Adrenal gland (tissue), 12 donors: Measurements from ENCODE around the gene GSK3B. TPM values are rescaled to one million over a fixed set of nuclear protein-coding genes. Genes with fewer than 3 reads are reported as not detected.

Source experiments
- DNase-seq, 7 donors: peaks; one replicate each; pipeline ENCODE4 v3.0.0-alpha.2; 2019 to 2020
- H3K27ac ChIP-seq, 5 donors: fragments of 200-600 bp; sonication (generic) in 4 of 5; 1 replicate in 3 of 5; 2 replicates in 2 of 5; pipeline versions ENCODE4 v1.5.1 to v1.8.0; 2016 to 2020; ENCODE audit warnings: mild to moderate bottlenecking in 1 of 5
- H3K27me3 ChIP-seq: fragments of 200-600 bp; 2 replicates; pipeline ENCODE4 v1.8.0; 2021
- H3K36me3 ChIP-seq, 2 donors: fragments of 200-600 bp; replicated peaks in 1 of 2; 1 replicate in 1 of 2; 2 replicates in 1 of 2; pipeline versions ENCODE4 v1.5.1 to v1.8.0; 2018 to 2022
- H3K4me1 ChIP-seq, 2 donors: fragments of 200-600 bp; replicated peaks in 1 of 2; 1 replicate in 1 of 2; 2 replicates in 1 of 2; pipeline versions ENCODE4 v1.5.1 to v1.8.0; 2018 to 2021
- H3K4me3 ChIP-seq, 4 donors: fragments of 200-600 bp; sonication (generic) in 3 of 4; one replicate each; pipeline ENCODE4 v1.5.1; 2016 to 2018
- H3K9me3 ChIP-seq, 3 donors: fragments of 200-600 bp; sonication (generic) in 1 of 3; replicated peaks in 1 of 3; 1 replicate in 2 of 3; 2 replicates in 1 of 3; pipeline versions ENCODE4 v1.5.1 to v1.8.0; 2016 to 2021
- POLR2A ChIP-seq, 2 donors: fragments of 450-650 bp; IDR thresholded peaks; one replicate each; pipeline ENCODE4 v1.6.1; 2017; ENCODE audit warnings: antibody characterized with exemption in 2 of 2, mild to moderate bottlenecking in 2 of 2, moderate library complexity in 1 of 2
- WGBS, 4 donors: extraction: QIAGEN DNeasy Blood & Tissue Kit in 2 of 4; methylation state at CpG; one replicate each; pipeline versions ENCODE4 v1.1.5 to v1.1.7; 2013 to 2017; 5-methylcytosine and 5-hydroxymethylcytosine counted together
- intact Hi-C, 2 donors: fragments of 100-400 bp; cut with DNase I; formaldehyde crosslinking; loops; one replicate each; pipeline versions ENCODE4 v1.14.1 to v1.15.0; 2022 to 2023
- polyA plus RNA-seq, 3 donors: library from polyadenylated mRNA; stranded (reverse); fragments of 200-250 nt in 2 of 3; fragments of 350-450 nt in 1 of 3; fragmentation: Illumina TruSeq in 1 of 3; extraction: RNeasy Lipid Tissue Mini Kit (QIAGEN cat#74804) in 1 of 3; gene quantifications; one replicate each; pipeline ENCODE4 v1.2.3, GENCODE V29; 2013 to 2014
- total RNA-seq, 9 donors: library from RNA; depleted of rRNA in 4 of 9; stranded (reverse); fragments of >200 nt in 4 of 9; fragments of 120-200 nt in 1 of 9; fragmentation: NEBNext Ultra II Directional in 1 of 9; extraction: Animal tissue kit (Norgen Biotek cat#: 25700) in 1 of 9; gene quantifications; one replicate each; pipeline versions ENCODE4 v1.1.0 to v1.2.4, GENCODE V29; 2013 to 2023
- TF ChIP-seq, protein P1 (sequence below), 6 experiments: fragments of 450-650 bp in 4 of 6; fragments of 200-600 bp in 2 of 6; sonication (generic) in 1 of 6; IDR thresholded peaks; 1 replicate in 5 of 6; 2 replicates in 1 of 6; pipeline versions ENCODE4 v1.5.1 to v1.8.0; 2016 to 2021; ENCODE audit warnings: antibody characterized with exemption in 6 of 6, mild to moderate bottlenecking in 2 of 6, moderate library complexity in 1 of 6
- donor health status: healthy with polysubstance abuse.
- donor health status: Bipolar disorder and iron deficiency.
- donor health status: DM: yes; HTN: yes; CAD: no.
- donor health status: DM: no; HTN: no; CAD: no.
- donor health status: DM: no; HTN: no; CAD: no.
- donor health status: DM: yes; HTN: yes; CAD: no.

The GSK3B gene
- total and polyA plus RNA-seq, 12 donors, result 10.0 to 63.7 (median 44.8) TPM

DNA sequence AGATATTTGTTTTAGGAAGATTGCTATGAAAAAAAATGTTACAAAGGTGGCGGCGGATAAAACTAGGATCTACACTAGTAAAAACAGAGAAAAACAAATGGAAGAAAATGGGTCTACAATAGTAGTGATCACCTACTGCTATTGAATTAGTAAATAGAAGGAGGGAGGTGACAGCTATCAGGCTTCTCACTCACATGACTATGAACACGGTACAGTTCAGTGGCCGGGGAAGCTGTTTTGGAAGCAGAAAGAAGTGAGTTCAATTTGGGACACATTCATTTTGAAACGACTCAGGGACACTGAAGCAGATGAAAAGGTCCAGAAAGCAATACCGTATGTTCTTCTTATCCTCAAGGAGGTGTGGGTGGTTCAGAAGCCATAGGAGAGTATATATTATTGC, 138.3 kb downstream of the GSK3B start:
- Histone ChIP-seq H3K36me3 (no peaks in the 10 kb centered on the region), H3K27ac (no peak overlapping the region), H3K9me3 (no peaks in the 10 kb centered on the region), H3K4me1 (peaks cover 0 to 11% of the 10 kb centered on the region in 2 donors), H3K27me3 (no peaks in the 10 kb centered on the region), H3K4me3 (no peak overlapping the region)
- no peak for TF ChIP-seq POLR2A (IDR thresholded peaks at IDR 0.05)
- TF ChIP-seq, protein P1, sequence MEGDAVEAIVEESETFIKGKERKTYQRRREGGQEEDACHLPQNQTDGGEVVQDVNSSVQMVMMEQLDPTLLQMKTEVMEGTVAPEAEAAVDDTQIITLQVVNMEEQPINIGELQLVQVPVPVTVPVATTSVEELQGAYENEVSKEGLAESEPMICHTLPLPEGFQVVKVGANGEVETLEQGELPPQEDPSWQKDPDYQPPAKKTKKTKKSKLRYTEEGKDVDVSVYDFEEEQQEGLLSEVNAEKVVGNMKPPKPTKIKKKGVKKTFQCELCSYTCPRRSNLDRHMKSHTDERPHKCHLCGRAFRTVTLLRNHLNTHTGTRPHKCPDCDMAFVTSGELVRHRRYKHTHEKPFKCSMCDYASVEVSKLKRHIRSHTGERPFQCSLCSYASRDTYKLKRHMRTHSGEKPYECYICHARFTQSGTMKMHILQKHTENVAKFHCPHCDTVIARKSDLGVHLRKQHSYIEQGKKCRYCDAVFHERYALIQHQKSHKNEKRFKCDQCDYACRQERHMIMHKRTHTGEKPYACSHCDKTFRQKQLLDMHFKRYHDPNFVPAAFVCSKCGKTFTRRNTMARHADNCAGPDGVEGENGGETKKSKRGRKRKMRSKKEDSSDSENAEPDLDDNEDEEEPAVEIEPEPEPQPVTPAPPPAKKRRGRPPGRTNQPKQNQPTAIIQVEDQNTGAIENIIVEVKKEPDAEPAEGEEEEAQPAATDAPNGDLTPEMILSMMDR (IDR thresholded peaks at IDR 0.05), result no peak
- intact Hi-C loops, result no loop called here
- WGBS, 4 donors, result 65 to 76% (median 70%) methylated on average over 6 of the region's 6 CpGs
- DNase-seq, result no peak

DNA sequence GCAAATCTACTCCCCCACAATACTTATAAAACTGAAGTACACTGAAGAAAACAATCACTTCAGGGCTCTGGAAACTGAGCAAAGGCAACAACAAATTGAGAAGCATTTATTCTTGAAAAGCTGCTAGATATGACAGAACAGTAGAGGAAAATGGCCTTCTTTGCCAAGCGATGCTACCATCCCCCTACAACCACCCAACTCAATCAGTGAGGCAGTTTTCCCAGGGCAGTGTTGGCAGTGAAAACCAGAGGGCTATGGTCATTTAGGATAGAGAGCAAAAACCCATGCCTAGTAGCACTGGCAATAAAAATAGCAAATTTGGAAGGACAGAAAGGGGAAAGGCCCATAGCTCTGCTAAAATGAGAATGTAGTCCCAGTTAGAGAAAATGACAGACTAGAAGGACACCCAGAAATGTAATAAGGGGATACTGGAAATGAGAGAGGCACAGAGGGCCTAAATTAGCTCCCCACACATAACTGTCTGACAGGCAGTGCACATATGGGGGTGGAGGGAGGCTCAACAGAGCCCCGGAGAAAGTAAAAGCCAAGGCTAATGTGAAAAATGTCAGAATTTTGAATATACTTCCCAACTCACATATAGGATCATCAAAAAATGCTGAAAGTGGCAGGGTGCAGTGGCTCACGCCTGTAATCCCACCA, 143.5 kb downstream of the GSK3B start:
- DNase-seq, result no peak
- WGBS, 4 donors, result 86 to 94% (median 92%) methylated on average over 3 of the region's 3 CpGs
- intact Hi-C loops, result no loop called here
- no peaks in the 10 kb centered on the region for H3K27me3 ChIP-seq
- H3K27ac ChIP-seq, result no peak overlapping the region
- TF ChIP-seq, protein P1 (IDR thresholded peaks at IDR 0.05), result no peak
- no peak for TF ChIP-seq POLR2A (IDR thresholded peaks at IDR 0.05)
- H3K4me3 ChIP-seq, result no peak overlapping the region
- H3K36me3 ChIP-seq, result peaks cover 0 to 6% of the 10 kb centered on the region in 2 donors
- H3K9me3 ChIP-seq, result no peaks in the 10 kb centered on the region
- peaks cover 0 to 17% of the 10 kb centered on the region in 2 donors for H3K4me1 ChIP-seq

DNA sequence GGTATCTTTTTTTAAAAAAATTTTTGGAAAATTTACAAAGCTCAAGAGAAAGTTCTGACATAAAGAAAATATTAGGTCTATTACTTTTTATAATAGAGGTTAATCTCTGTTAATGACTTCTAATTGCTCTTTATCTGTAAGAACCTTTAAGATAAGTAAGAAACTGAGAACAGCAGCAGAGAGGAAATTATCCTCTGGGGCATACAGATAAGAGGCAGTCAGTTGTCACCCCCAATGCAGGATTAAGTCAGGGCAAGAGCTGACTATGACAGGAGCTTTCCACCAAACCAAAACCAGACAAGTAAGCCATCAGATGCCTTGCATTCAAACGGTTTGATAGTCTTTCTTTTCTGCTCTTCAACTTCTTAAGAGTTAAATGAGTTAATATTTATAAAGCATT, 149.0 kb downstream of the GSK3B start:
- Histone ChIP-seq H3K9me3 (no peaks in the 10 kb centered on the region), H3K27me3 (no peaks in the 10 kb centered on the region), H3K36me3 (peaks cover 0 to 6% of the 10 kb centered on the region in 2 donors), H3K4me1 (peaks cover 0 to 6% of the 10 kb centered on the region in 2 donors), H3K4me3 (no peak overlapping the region), H3K27ac (no peak overlapping the region)
- intact Hi-C loops, result no loop called here
- DNase-seq, result no peak
- no peak for TF ChIP-seq POLR2A (IDR thresholded peaks at IDR 0.05)
- TF ChIP-seq, protein P1 (IDR thresholded peaks at IDR 0.05), result no peak
- WGBS, 4 donors, result 48 to 72% (median 59%) methylated on average over 1 of the region's 1 CpG

DNA sequence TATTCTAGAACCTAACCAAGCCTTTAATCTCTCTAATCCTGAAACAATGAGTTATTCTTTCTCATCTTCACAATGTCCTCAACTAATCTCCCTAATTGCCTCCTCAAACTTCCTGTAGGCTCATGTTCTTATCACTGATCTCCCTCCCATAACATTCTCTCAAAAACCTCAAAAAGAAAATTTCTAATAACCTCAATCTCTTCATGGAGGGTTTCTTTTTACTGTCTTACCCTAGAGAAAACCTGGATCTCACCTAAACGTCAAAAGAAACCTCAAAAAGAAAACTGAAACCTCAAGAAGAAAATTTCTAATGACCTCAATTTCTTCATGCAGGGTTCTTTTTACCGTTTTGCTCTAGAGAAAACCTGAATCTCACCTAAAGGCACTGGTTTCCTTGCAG, 150.2 kb downstream of the GSK3B start:
- DNase-seq, result no peak
- Histone ChIP-seq H3K27ac (no peak overlapping the region), H3K4me3 (no peak overlapping the region), H3K9me3 (no peaks in the 10 kb centered on the region), H3K36me3 (peaks cover 0 to 6% of the 10 kb centered on the region in 2 donors), H3K27me3 (no peaks in the 10 kb centered on the region), H3K4me1 (peaks cover 0 to 3% of the 10 kb centered on the region in 2 donors)
- intact Hi-C loops, result no loop called here
- TF ChIP-seq POLR2A (IDR thresholded peaks at IDR 0.05), result no peak
- TF ChIP-seq, protein P1 (IDR thresholded peaks at IDR 0.05), result no peak
- 86 to 100% (median 92%) methylated on average over 2 of the region's 2 CpGs for WGBS, 4 donors
